T-helper 9 cell (primary cell): ENCODE results near the gene NBAS.
A peak's percentile ranks its signal among the peaks of the same experiment; 100 is the strongest.

Source experiments
- DNase-seq: peaks from one replicate; pipeline ENCODE4 v3.0.0-alpha.2; 2020

NBAS gene

GRCh38 chr2:15155959-15156574 lies 405.1 kb downstream of the NBAS start:
- no peak for DNase-seq

GRCh38 chr2:15154297-15154696 lies 406.8 kb downstream of the NBAS start:
- no peak for DNase-seq

GRCh38 chr2:15152382-15152781 lies 408.8 kb downstream of the NBAS start:
- DNase-seq, result no peak

- no peak for DNase-seq
Measured at GRCh38 chr2:15149063-15149462, 412.1 kb downstream of the NBAS start.

GRCh38 chr2:15147591-15147990 lies 413.5 kb downstream of the NBAS start:
- no peak for DNase-seq

GRCh38 chr2:15146960-15147359 lies 414.2 kb downstream of the NBAS start:
- no peak for DNase-seq

- DNase-seq, result no peak
Measured at GRCh38 chr2:15145919-15146318, 415.2 kb downstream of the NBAS start.

GRCh38 chr2:15145046-15145817 lies 415.9 kb downstream of the NBAS start:
- DNase-seq, result no peak

- DNase-seq, result peak; percentile 28
Measured at GRCh38 chr2:15142069-15142689, 419.0 kb downstream of the NBAS start.

- no peak for DNase-seq
Measured at GRCh38 chr2:15141211-15141610, 419.9 kb downstream of the NBAS start.

- DNase-seq, result no peak
Measured at GRCh38 chr2:15136639-15137038, 424.5 kb downstream of the NBAS start.

- no peak for DNase-seq
Measured at GRCh38 chr2:15134957-15135356, 426.2 kb downstream of the NBAS start.

- no peak for DNase-seq
Measured at GRCh38 chr2:15133461-15133860, 427.7 kb downstream of the NBAS start.

GRCh38 chr2:15128846-15129245 lies 432.3 kb downstream of the NBAS start:
- no peak for DNase-seq

- no peak for DNase-seq
Measured at GRCh38 chr2:15127876-15128275, 433.3 kb downstream of the NBAS start.

- no peak for DNase-seq
Measured at GRCh38 chr2:15127301-15127700, 433.8 kb downstream of the NBAS start.

- no peak for DNase-seq
Measured at GRCh38 chr2:15126373-15126772, 434.8 kb downstream of the NBAS start.

GRCh38 chr2:15122915-15123314 lies 438.2 kb downstream of the NBAS start:
- DNase-seq, result no peak

GRCh38 chr2:15120631-15121030 lies 440.5 kb downstream of the NBAS start:
- no peak for DNase-seq

- no peak for DNase-seq
Measured at GRCh38 chr2:15119722-15120175, 441.4 kb downstream of the NBAS start.

- DNase-seq, result no peak
Measured at GRCh38 chr2:15117409-15118050, 443.6 kb downstream of the NBAS start.
